ENCODE measurements around the gene TTC36. TPM values are rescaled to one million over a fixed set of nuclear protein-coding genes. Genes with fewer than 3 reads are reported as not detected.

Gene TTC36
- total RNA-seq, 1 experiment from 2014 or later, result 2.7 TPM

GRCh38 chr11:118522571-118523072, 4.7 kb upstream of the TTC36 start:
- Histone ChIP-seq H3K27ac (ENCODE audit: low read length) (no peak overlapping the region), H3K9me2 (replicated peaks; ENCODE audit: low read length) (no peaks in the 10 kb centered on the region), H3K9me3 (ENCODE audit: low read length) (no peaks in the 10 kb centered on the region), H3K79me2 (ENCODE audit: low read length) (no peaks in the 10 kb centered on the region), H3K9ac (ENCODE audit: low read length) (no peak overlapping the region), H3K27me3 (ENCODE audit: low read length) (no peaks in the 10 kb centered on the region), H2AFZ (ENCODE audit: low read length) (no peak overlapping the region), H3K36me3 (ENCODE audit: low read depth, low read length) (peaks cover 39% of the 10 kb centered on the region), H3K4me3 (ENCODE audit: low read length) (no peak overlapping the region), H3K4me1 (ENCODE audit: insufficient read depth, low read length) (no peaks in the 10 kb centered on the region), H4K20me1 (ENCODE audit: low read length) (no peaks in the 10 kb centered on the region), H3K4me2 (ENCODE audit: low read length) (no peak overlapping the region), H3F3A (ENCODE audit: low read length, unreplicated experiment) (no peaks in the 10 kb centered on the region)
- ATAC-seq (peak; percentile 89), DNase-seq (peak; percentile 61)
- ChIA-PET POLR2A (ENCODE audit: unreplicated experiment) (no interaction called here), CTCF (no interaction called here)
- BruUV-seq (replicated peaks), result no TSS peak
- TF ChIP-seq EZH2phosphoT487 (IDR thresholded peaks at IDR 0.05; ENCODE audit: borderline replicate concordance, low read length) (no peak), EZH2 (IDR thresholded peaks at IDR 0.05; ENCODE audit: low read length, unreplicated experiment) (no peak)
- TF ChIP-seq, protein P1, sequence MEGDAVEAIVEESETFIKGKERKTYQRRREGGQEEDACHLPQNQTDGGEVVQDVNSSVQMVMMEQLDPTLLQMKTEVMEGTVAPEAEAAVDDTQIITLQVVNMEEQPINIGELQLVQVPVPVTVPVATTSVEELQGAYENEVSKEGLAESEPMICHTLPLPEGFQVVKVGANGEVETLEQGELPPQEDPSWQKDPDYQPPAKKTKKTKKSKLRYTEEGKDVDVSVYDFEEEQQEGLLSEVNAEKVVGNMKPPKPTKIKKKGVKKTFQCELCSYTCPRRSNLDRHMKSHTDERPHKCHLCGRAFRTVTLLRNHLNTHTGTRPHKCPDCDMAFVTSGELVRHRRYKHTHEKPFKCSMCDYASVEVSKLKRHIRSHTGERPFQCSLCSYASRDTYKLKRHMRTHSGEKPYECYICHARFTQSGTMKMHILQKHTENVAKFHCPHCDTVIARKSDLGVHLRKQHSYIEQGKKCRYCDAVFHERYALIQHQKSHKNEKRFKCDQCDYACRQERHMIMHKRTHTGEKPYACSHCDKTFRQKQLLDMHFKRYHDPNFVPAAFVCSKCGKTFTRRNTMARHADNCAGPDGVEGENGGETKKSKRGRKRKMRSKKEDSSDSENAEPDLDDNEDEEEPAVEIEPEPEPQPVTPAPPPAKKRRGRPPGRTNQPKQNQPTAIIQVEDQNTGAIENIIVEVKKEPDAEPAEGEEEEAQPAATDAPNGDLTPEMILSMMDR (conservative IDR thresholded peaks at IDR 0.05; ENCODE audit: low read depth, low read length), result peak; percentile 64
- intact Hi-C loops (cut with micrococcal nuclease), result no loop called here

DNA sequence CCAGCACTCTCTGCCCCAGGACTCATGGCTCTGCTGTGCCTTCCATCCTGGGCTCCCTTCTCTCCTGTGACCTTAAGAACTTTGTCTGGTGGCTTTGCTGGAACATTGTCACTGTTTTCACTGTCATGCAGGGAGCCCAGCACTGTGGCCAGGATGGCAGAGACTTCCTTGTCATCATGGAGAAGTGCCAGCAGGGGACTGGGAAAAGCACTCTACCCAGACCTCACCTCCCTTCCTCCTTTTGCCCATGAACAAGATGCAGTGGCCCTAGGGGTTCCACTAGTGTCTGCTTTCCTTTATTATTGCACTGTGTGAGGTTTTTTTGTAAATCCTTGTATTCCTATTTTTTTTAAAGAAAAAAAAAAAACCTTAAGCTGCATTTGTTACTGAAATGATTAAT, 2.9 kb upstream of the TTC36 start:
- Histone ChIP-seq H4K20me1 (ENCODE audit: low read length) (no peaks in the 10 kb centered on the region), H3K27me3 (ENCODE audit: low read length) (no peaks in the 10 kb centered on the region), H3K4me2 (ENCODE audit: low read length) (no peak overlapping the region), H3K36me3 (ENCODE audit: low read depth, low read length) (peaks cover 35% of the 10 kb centered on the region), H3K27ac (ENCODE audit: low read length) (no peak overlapping the region), H3K9me3 (ENCODE audit: low read length) (no peaks in the 10 kb centered on the region), H3K4me3 (ENCODE audit: low read length) (no peak overlapping the region), H3K9ac (ENCODE audit: low read length) (no peak overlapping the region), H2AFZ (ENCODE audit: low read length) (no peak overlapping the region), H3K79me2 (ENCODE audit: low read length) (0 out of 2 replicates have a peak, but pooled peaks cover 3% of the 10 kb centered on the region), H3F3A (ENCODE audit: low read length, unreplicated experiment) (no peaks in the 10 kb centered on the region), H3K4me1 (ENCODE audit: insufficient read depth, low read length) (peaks cover 4% of the 10 kb centered on the region; the same call in 1 of the 2 replicates), H3K9me2 (replicated peaks; ENCODE audit: low read length) (no peaks in the 10 kb centered on the region)
- ChIA-PET CTCF (no interaction called here), POLR2A (ENCODE audit: unreplicated experiment) (no interaction called here)
- ATAC-seq (no peak), DNase-seq (no peak)
- intact Hi-C loops (cut with micrococcal nuclease), result no loop called here
- no TSS peak for BruUV-seq (replicated peaks)
- TF ChIP-seq EZH2 (IDR thresholded peaks at IDR 0.05; ENCODE audit: low read length, unreplicated experiment), result no peak
- TF ChIP-seq EZH2phosphoT487 (IDR thresholded peaks at IDR 0.05; ENCODE audit: borderline replicate concordance, low read length), result no peak
- TF ChIP-seq, protein P1 (conservative IDR thresholded peaks at IDR 0.05; ENCODE audit: low read depth, low read length), result no peak

DNA sequence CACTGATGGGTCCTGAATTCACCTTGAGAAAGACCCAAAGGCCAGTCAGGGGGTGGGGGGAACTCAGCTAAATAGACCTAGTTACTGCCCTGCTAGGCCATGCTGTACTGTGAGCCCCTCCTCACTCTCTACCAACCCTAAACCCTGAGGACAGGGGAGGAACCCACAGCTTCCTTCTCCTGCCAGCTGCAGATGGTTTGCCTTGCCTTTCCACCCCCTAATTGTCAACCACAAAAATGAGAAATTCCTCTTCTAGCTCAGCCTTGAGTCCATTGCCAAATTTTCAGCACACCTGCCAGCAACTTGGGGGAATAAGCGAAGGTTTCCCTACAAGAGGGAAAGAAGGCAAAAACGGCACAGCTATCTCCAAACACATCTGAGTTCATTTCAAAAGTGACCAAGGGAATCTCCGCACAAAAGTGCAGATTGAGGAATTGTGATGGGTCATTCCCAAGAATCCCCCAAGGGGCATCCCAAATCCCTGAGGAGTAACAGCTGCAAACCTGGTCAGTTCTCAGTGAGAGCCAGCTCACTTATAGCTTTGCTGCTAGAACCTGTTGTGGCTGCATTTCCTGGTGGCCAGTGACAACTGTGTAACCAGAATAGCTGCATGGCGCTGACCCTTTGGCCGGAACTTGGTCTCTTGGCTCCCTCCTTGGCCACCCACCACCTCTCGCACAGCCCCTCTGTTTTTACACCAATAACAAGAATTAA, 2.4 kb upstream of the TTC36 start:
- Histone ChIP-seq H3K9ac (ENCODE audit: low read length) (no peak overlapping the region), H3K4me3 (ENCODE audit: low read length) (no peak overlapping the region), H3K9me3 (ENCODE audit: low read length) (no peaks in the 10 kb centered on the region), H3F3A (ENCODE audit: low read length, unreplicated experiment) (no peaks in the 10 kb centered on the region), H3K27ac (ENCODE audit: low read length) (no peak overlapping the region), H3K4me1 (ENCODE audit: insufficient read depth, low read length) (peaks cover 10% of the 10 kb centered on the region), H3K4me2 (ENCODE audit: low read length) (no peak overlapping the region), H3K27me3 (ENCODE audit: low read length) (no peaks in the 10 kb centered on the region), H3K9me2 (replicated peaks; ENCODE audit: low read length) (no peaks in the 10 kb centered on the region), H2AFZ (ENCODE audit: low read length) (no peak overlapping the region), H3K36me3 (ENCODE audit: low read depth, low read length) (peaks cover 30% of the 10 kb centered on the region), H3K79me2 (ENCODE audit: low read length) (0 out of 2 replicates have a peak, but pooled peaks cover 9% of the 10 kb centered on the region), H4K20me1 (ENCODE audit: low read length) (no peaks in the 10 kb centered on the region)
- TF ChIP-seq, protein P1 (conservative IDR thresholded peaks at IDR 0.05; ENCODE audit: low read depth, low read length), result no peak
- TF ChIP-seq EZH2 (IDR thresholded peaks at IDR 0.05; ENCODE audit: low read length, unreplicated experiment), result no peak
- no peak for TF ChIP-seq EZH2phosphoT487 (IDR thresholded peaks at IDR 0.05; ENCODE audit: borderline replicate concordance, low read length)
- ATAC-seq (no peak), DNase-seq (no peak)
- BruUV-seq (replicated peaks), result no TSS peak
- ChIA-PET POLR2A (ENCODE audit: unreplicated experiment) (no interaction called here), CTCF (no interaction called here)
- intact Hi-C loops (cut with micrococcal nuclease), result no loop called here
